Activated CD8-positive, alpha-beta T cell treated with anti-CD3 and anti-CD28 coated beads for 36 hours (primary cell): Measurements from ENCODE around the gene ATP8B4. TPM values are rescaled to one million over a fixed set of nuclear protein-coding genes. Genes with fewer than 3 reads are reported as not detected.

ENCODE experiments used
- ATAC-seq: fragments of 200-7000 bp; cut with Tn5 transposase; one replicate; pipeline ENCODE4 v1.10.0; 2021; ENCODE audit warnings: mild to moderate bottlenecking, moderate library complexity
- CTCF ChIA-PET: fragments of 350-600 bp; sonication (Branson Sonifier 250); formaldehyde crosslinking; loops from one replicate; lab custom pipeline; 2021; ENCODE audit warnings: antibody characterized with exemption; lab: Charles Lee
- POLR2A ChIA-PET: fragments of 350-600 bp; sonication (Branson Sonifier 250); formaldehyde crosslinking; loops from one replicate; lab custom pipeline; 2021; ENCODE audit warnings: antibody characterized with exemption; lab: Charles Lee
- DNase-seq: peaks from one replicate; pipeline ENCODE4 v3.0.0-alpha.2; 2020
- H3K27ac Mint-ChIP-seq: one replicate; pipeline ENCODE4 v1.8.0; 2021; ENCODE audit warnings: mild to moderate bottlenecking, mixed read lengths
- H3K27me3 Mint-ChIP-seq: one replicate; pipeline ENCODE4 v1.8.0; 2021; ENCODE audit warnings: mixed read lengths
- H3K36me3 Mint-ChIP-seq: one replicate; pipeline ENCODE4 v1.8.0; 2021; ENCODE audit warnings: low read depth, mixed read lengths
- H3K4me1 Mint-ChIP-seq: one replicate; pipeline ENCODE4 v1.8.0; 2021; ENCODE audit warnings: low read depth, mixed read lengths
- H3K4me3 Mint-ChIP-seq: one replicate; pipeline ENCODE4 v1.8.0; 2021; ENCODE audit warnings: mild to moderate bottlenecking, moderate library complexity, mixed read lengths
- H3K9me3 Mint-ChIP-seq: one replicate; pipeline ENCODE4 v1.8.0; 2021; ENCODE audit warnings: mixed read lengths
- intact Hi-C: fragments of 100-400 bp; cut with micrococcal nuclease; formaldehyde crosslinking; loops from one replicate; pipeline ENCODE4 v1.10.0; 2022
- total RNA-seq, 2 experiments: library from RNA; stranded (reverse); gene quantifications; one replicate each; pipeline ENCODE4 v1.2.3, GENCODE V29; 2021
- TF ChIP-seq, protein P1 (sequence below): fragments of 200-600 bp; IDR thresholded peaks from one replicate; pipeline ENCODE4 v1.8.0; 2022; ENCODE audit warnings: antibody characterized with exemption, mild to moderate bottlenecking

The ATP8B4 gene
- total RNA-seq, 2 experiments from 2014 or later: 4.6 to 5.8 TPM

DNA sequence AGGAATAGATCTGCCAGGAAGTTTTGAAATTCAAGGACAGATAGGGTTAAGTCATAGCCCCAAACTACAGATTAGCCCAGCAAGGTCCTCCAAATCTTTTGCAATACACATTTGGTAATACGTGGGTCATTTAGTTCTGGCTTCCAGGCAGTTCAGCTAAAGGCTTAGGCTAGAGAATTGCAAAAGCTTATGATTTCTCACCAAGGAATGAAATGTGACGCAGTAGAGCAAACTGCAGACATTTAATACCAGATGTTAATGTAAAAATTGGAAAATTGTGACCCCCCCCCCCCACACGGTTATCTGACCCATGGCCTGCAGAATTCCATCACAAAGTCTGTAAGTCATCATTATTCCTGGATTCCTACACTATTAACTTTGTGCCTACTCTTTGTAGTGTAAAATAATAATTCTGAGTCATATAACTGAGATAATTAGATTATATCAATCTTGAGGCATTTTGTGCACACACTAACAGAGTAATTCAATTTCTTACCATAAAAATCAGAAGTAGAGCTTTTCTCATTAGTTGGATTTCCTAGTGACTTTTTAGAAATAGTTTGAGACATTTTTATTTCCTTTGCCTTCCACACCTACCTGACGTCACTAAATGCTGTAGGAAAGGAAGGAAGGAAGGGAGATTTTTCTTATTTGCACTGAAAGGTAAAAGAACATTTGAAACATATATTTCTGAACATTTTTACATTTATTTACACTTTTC, 263.0 kb downstream of the ATP8B4 start:
- Mint-ChIP-seq H3K4me1 (no peaks in the 10 kb centered on the region), H3K36me3 (no peaks in the 10 kb centered on the region), H3K4me3 (no peak overlapping the region), H3K27me3 (no peaks in the 10 kb centered on the region), H3K9me3 (no peaks in the 10 kb centered on the region), H3K27ac (no peak overlapping the region)
- intact Hi-C loops: no loop called here
- DNase-seq (no peak), ATAC-seq (no peak)
- ChIA-PET POLR2A (no interaction called here), CTCF (interaction anchor here (1.0 to 1.1 kb wide), 2 partner anchors 11 to 116 kb away, joined by 3 read pairs; no protein-coding TSS in a partner anchor)
- TF ChIP-seq, protein P1, sequence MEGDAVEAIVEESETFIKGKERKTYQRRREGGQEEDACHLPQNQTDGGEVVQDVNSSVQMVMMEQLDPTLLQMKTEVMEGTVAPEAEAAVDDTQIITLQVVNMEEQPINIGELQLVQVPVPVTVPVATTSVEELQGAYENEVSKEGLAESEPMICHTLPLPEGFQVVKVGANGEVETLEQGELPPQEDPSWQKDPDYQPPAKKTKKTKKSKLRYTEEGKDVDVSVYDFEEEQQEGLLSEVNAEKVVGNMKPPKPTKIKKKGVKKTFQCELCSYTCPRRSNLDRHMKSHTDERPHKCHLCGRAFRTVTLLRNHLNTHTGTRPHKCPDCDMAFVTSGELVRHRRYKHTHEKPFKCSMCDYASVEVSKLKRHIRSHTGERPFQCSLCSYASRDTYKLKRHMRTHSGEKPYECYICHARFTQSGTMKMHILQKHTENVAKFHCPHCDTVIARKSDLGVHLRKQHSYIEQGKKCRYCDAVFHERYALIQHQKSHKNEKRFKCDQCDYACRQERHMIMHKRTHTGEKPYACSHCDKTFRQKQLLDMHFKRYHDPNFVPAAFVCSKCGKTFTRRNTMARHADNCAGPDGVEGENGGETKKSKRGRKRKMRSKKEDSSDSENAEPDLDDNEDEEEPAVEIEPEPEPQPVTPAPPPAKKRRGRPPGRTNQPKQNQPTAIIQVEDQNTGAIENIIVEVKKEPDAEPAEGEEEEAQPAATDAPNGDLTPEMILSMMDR: no peak

DNA sequence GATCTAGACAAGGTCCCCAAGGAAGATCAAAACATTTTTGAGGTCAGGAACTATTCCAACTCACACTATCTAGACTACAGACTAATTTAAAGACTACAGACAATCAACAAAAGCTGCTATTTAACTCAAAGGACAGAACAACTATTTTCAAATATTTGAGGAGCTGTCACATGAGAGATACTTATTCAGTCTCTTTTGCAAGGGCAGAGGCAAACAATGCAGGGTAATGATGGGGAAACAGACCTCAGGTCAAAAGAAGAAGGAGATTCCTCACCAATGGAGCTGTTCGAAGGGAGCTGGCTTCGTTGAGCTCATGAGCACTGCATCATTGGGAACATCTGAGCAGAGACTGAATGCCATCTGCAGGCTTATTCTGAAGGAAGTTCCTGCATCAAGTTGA, 266.3 kb downstream of the ATP8B4 start:
- no peaks in the 10 kb centered on the region for H3K27me3 Mint-ChIP-seq
- TF ChIP-seq, protein P1: no peak
- no peak overlapping the region for H3K4me3 Mint-ChIP-seq
- no peaks in the 10 kb centered on the region for H3K4me1 Mint-ChIP-seq
- ATAC-seq: no peak
- no peaks in the 10 kb centered on the region for H3K36me3 Mint-ChIP-seq
- no peak for DNase-seq
- H3K9me3 Mint-ChIP-seq: peaks cover 2% of the 10 kb centered on the region
- intact Hi-C loops: no loop called here
- POLR2A ChIA-PET: no interaction called here
- H3K27ac Mint-ChIP-seq: no peak overlapping the region
- CTCF ChIA-PET: no interaction called here

DNA sequence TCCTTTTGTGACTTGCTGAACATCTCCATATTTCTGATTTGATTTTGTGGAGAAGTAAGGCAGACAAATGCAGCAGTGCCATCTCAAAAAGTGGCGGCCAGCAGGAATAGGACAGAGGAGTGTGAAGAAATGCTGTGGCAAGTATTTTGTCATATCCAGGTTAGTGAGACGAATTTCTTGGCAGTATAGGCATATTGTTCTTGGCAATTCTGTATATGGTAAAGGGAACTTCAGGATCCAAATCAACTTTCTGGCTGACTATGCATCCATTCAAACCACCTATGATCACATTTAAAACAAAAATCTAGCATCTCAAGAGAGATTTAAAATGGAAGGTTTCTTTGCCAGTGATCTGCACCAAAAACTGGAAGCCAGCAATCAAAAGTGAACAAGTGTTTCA, 270.2 kb downstream of the ATP8B4 start:
- intact Hi-C loops: no loop called here
- TF ChIP-seq, protein P1: no peak
- ChIA-PET POLR2A (no interaction called here), CTCF (interaction anchor here (0.6 kb wide), 1 partner anchor 377 kb away, joined by 3 read pairs; no protein-coding TSS in a partner anchor)
- ATAC-seq (no peak), DNase-seq (no peak)
- no peaks in the 10 kb centered on the region for H3K27me3 Mint-ChIP-seq
- H3K4me3 Mint-ChIP-seq: no peak overlapping the region
- H3K36me3 Mint-ChIP-seq: no peaks in the 10 kb centered on the region
- H3K27ac Mint-ChIP-seq: no peak overlapping the region
- H3K9me3 Mint-ChIP-seq: peaks cover 2% of the 10 kb centered on the region
- no peaks in the 10 kb centered on the region for H3K4me1 Mint-ChIP-seq

DNA sequence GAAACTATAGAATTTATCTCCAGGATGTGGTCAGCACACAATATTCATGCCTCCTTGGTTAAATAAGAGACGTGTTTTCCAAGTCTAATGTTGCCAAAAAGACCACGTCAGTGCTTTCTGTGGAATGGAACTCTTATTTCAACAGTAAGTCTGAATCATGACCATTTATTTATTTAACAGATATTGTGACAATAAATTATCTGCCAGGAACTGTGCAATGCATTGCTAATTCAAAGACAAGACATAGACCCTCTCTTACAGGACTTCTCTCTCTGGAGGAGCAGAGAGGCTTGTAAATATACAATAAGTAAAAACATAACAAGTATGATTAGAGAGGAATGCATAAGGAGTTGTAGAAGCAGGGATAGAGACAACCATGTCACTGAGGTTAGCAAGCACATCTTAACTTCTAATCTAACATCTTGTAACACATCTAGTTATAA, 270.7 kb downstream of the ATP8B4 start:
- H3K27me3 Mint-ChIP-seq: no peaks in the 10 kb centered on the region
- TF ChIP-seq, protein P1: no peak
- no peak overlapping the region for H3K4me3 Mint-ChIP-seq
- H3K36me3 Mint-ChIP-seq: no peaks in the 10 kb centered on the region
- ChIA-PET CTCF (no interaction called here), POLR2A (no interaction called here)
- no peaks in the 10 kb centered on the region for H3K4me1 Mint-ChIP-seq
- peaks cover 2% of the 10 kb centered on the region for H3K9me3 Mint-ChIP-seq
- no peak overlapping the region for H3K27ac Mint-ChIP-seq
- DNase-seq: no peak
- ATAC-seq: no peak
- intact Hi-C loops: no loop called here

DNA sequence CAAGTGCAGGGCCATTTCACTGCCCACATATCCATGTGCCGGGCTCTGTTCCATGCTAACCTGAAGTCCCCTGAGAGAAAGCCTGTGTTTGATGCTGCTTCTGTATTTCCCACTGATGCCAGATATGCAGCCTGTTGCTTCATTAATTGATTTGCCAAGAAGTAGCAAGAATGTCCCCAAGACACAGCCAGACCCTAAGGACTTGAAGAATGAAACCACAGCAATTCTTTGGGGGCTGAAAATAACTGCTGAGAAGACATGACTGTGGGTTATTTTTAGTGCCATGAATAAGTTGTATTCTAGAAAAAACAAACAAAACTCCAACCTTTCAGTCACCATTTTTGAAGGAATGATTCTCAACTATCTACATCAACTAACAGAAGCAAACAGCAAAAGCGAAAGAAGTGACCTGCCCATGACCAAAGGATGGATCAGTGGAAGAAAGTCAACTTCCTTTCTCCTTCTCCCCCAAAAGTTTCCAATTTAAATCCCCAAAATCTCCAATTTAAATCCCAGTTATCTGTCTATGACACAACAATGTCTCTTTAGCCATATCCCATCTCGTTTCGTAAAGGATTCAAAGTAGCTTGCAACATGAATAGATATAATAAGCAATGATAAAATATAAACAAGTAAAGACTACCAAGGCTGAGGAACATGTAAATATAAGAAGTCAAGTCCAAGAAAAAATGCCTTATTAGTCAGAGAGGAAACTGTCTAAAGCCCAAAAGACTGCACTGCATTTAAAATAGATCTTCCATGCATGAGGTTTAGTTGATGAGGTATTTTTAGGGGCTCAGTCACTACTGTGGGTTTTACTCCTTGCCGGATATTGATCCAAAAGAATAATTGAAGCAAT, 271.4 kb downstream of the ATP8B4 start:
- Mint-ChIP-seq H3K9me3 (peaks cover 2% of the 10 kb centered on the region), H3K27ac (no peak overlapping the region), H3K27me3 (no peaks in the 10 kb centered on the region), H3K4me3 (no peak overlapping the region), H3K4me1 (no peaks in the 10 kb centered on the region), H3K36me3 (no peaks in the 10 kb centered on the region)
- ATAC-seq: no peak
- ChIA-PET POLR2A (no interaction called here), CTCF (no interaction called here)
- TF ChIP-seq, protein P1: no peak
- DNase-seq: no peak
- intact Hi-C loops: no loop called here
